ENCODE results near the gene RAB27B.
"Not testable (repeated sequence)": the region's sequence is repeated elsewhere in the genome, so short reads cannot be mapped to it uniquely, and the experiment has no call there.

Gene RAB27B

DNA sequence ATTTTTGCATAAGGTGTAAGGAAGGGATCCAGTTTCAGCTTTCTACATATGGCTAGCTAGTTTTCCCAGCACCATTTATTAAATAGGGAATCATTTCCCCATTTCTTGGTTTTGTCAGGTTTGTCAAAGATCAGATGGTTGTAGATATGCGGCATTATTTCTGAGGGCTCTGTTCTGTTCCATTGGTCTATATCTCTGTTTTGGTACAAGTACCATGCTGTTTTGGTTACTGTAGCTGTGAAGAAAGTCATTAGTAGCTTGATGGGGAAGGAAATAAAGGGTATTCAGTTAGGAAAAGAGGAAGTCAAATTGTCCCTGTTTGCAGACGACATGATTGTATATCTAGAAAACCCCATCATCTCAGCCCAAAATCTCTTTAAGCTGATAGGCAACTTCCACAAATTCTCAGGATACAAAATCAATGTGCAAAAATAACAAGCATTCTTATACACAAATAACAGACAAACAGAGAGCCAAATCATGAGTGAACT is 7.4 kb upstream of the RAB27B start:
- not testable (repeated sequence) for DNase-seq

DNA sequence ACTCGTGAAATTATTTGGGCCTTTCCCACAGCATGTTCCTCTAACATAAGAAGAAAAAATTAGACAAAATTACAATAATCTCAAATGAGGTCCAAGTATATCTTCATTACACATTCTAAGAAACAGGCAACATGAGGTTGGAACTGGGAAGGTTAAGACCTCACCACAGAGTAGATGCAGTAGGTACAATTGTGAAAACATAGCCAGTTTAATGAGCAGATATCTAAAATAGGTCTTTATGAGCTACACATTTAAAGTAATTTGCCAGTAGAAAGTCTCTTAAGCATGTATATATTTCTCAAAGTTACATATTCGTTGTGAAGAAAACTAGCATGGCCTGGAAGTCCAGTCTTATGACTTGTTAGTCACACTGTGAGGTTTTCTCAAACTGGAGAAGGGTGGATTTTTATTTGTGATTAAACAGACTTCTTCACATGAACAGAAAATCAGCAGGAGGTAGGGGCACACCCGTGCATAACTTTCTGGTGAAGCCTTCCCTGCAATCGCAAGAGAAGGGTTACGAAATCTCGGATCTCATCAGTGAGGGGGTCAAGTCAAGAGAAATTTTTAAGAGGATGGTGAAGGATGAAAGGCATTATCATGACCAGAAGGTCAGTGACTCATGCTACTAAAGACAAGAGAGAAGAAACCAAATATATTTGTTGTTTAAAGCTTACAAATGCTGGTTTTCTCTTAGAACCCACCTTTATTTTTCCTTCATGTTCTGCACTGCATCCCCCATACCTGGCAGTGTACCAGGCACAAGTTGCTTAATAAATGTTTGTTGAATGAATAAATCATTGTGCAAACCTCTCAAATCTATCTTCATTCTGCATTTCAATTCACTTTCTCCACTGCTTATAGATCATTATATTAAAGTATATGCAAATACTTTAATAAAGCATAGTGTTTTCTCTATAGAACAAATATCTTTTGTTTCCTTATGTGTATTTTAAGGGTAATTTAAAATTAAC is 5.1 kb upstream of the RAB27B start:
- no peak for DNase-seq

- no peak for DNase-seq
These were observed 3.5 kb upstream of the RAB27B start for GRCh38 chr18:54824761-54825160.

GRCh38 chr18:54825601-54826344 is 2.5 kb upstream of the RAB27B start:
- no peak for DNase-seq

- DNase-seq = no peak
These were observed 709 bp downstream of the RAB27B start for GRCh38 chr18:54828986-54829385.

DNA sequence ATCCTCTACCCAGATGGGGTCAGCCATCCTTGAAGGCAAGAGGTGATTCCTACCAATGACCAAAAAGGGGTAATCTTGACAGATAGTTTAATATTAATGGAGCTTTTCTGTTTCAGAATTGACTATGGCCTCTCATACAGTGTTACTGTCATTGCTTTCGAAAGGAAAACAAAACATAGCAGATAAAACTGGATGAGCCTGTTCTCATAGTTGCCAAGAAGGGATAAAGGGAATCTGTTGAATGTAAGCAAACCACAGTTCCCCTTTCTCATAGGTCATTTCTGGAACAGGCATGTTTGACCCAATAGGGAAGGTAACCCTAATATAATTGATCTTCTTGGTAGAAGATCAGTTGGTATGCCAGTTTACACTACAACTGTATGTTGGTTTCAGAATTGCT is 1.6 kb downstream of the RAB27B start:
- DNase-seq = no peak

- DNase-seq = no peak
These were observed 2.0 kb downstream of the RAB27B start for GRCh38 chr18:54830260-54830659.

DNA sequence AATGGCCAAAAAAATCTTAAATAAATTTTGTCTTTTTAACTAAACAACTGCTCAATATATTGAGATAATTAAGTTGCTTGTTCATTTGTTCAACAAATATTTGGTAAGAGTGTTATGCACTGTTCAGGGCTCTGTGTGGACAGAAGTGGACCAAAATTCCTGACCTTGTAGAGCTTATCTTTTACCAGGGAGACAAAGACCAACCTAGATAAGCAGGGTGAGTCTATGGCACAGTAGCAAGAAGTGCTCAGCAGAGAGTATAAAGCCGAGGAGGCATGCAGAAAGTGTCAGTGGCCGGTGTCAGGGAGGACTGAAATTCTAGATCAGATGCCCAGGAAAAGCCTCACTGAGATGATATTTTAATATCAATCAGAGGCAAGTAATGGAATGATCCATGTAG is 2.6 kb downstream of the RAB27B start:
- no peak for DNase-seq

- no peak for DNase-seq
These were observed 7.7 kb downstream of the RAB27B start for GRCh38 chr18:54835944-54836343.

- DNase-seq = no peak
These were observed 15.0 kb downstream of the RAB27B start for GRCh38 chr18:54843314-54843713.

DNA sequence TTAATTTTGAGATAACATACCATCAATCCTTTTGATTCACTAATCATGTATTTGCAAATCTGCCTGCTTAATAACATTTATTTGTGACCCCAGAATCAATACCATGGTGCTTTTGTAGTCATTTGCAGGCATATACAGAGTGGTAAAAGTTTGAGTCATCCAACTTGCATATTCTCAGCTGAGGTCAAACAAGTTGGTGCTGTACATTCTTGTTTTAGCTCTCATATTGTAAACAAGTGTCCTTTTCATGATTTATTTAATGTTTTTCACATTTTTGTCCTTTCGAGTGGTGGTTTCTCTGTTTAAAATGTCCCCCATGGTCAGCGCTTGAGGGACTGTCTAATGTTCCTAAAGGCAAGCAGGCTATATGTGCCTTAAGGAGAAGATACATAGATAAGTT is 17.5 kb downstream of the RAB27B start:
- DNase-seq = no peak

GRCh38 chr18:54848121-54848520 is 19.8 kb downstream of the RAB27B start:
- no peak for DNase-seq

GRCh38 chr18:54849683-54850082 is 21.4 kb downstream of the RAB27B start:
- no peak for DNase-seq

- no peak for DNase-seq
These were observed 22.3 kb downstream of the RAB27B start for GRCh38 chr18:54850598-54850997.

GRCh38 chr18:54852780-54853675 is 24.8 kb downstream of the RAB27B start:
- DNase-seq = no peak

DNA sequence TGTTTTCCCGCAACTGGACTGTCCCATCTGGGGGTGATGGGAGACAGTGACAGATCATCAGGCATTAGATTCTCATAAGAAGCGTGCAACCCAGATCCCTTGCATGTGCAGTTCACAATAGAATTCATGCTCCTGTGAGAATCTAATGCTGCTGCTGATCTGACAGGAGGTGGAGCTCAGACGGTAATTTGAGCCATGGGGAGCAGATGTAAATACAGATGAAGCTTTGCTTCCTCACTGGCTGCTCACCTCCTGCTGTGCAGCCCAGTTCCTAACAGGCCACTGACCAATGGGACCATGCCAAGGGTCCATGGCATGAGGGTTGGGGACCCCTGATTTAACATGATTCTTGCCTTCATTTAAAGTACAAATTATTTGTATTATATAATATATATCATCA is 26.8 kb downstream of the RAB27B start:
- not testable (repeated sequence) for DNase-seq

DNA sequence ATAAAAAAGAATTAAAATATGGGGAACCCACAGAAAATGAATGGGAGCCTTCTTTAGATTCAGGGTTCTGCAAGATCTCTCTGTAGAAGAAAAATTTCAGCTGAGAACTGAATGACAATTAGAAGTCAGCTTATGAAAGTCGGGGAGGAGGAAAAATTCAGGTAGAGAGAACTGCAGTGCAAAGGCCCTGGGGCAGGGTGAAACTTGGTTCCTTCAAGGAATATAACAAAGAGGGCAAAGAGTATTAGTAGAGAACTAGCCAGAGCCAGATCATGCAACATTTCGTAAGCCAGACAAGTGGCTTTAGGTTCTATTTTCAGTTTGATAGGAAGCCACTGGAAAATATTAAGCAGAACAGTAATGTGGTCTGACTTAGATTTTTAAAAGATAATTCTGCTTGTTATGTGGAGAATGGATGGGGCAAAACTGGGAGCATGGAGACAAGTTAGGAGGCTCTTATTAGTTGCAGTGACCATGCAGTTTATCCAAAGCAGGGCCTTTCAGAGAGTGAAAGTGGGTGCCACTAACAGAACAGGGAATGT is 27.9 kb downstream of the RAB27B start:
- DNase-seq = no peak

DNA sequence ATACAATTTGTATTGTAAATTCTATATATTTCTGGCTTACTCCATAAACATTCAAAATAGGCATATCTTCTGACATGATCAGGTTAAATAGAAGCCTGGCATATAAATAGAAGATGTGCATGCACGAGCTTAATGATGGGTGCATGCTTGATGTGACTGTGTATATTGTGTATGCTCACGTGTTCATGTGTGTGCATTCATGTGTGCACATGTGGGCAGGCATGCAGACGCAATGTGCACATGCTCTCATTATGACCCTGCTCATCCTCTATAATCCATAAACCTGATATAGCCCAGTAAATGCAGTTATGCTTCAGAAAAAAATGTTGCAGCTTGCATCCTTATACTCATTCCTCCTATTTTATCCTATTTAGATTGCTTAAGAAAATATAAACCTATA is 29.2 kb downstream of the RAB27B start:
- DNase-seq = no peak

DNA sequence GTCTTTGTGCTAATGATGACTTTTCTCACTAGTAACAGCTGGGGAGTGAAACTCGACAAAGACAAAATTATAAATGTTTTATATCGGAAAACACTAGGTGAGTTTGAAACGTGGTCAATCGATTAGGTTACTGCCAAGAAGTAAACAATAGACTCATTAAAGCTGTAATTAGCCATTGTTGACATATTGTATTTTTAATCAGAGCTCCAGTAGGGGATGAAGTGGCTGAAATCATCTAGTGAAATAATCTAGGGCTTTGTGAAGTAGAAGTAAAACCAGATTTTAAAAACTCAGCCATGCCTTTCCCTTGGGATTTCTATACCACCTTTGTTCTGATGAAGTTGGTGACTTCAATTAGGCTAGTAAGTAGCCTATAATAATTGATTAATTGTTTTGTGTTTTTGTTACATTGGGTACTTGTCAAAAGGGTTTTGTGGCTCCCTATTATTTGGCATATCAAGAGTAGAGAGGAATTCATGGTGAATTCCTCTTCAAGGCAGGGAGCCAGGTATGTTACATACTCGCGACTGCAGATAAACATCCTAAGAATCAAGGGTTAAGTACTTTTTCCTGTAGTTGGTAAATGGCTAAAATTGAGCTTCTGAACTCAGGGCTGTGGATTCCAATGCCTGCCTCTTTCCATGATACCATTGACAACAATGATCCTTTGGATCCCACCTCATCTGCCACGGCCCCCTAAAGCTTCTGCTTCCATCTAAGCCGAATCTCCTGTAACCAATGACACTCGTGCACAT is 31.6 kb downstream of the RAB27B start:
- DNase-seq = no peak

GRCh38 chr18:54860941-54861340 is 32.7 kb downstream of the RAB27B start:
- DNase-seq = no peak

DNA sequence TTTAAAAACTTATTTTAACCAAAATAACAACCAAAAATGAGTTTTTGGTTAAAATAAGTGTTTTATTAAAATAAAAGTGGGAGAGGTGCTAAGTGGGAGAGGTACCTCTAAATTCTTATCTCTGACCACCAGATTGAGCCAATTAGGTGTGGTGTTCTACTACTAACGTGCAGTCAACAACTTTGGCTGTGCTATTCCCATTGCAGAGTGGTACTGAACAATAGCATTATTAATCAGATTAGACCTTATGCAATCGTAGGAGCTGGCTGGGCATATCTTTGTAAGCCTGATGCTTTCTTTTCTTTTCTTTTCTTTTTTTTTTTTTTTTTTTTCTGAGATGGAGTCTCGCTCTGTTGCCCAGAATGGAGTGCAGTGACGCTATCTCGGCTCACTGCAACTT is 38.9 kb downstream of the RAB27B start:
- no peak for DNase-seq

- no peak for DNase-seq
These were observed 43.0 kb downstream of the RAB27B start for GRCh38 chr18:54871231-54871630.

Measured in activated CD4-positive, alpha-beta T cell treated with anti-CD3 and anti-CD28 coated beads, Interleukin-2, amount 50 U/mL, for 48 hours (primary cell).